SW480 (cell line): Measurements from ENCODE around the gene THEM5.
"Not testable (repeated sequence)": the region's sequence is repeated elsewhere in the genome, so short reads cannot be mapped to it uniquely, and the experiment has no call there.

Experiments used
- DNase-seq: peaks from one replicate; pipeline ENCODE4 v3.0.0-alpha.2; 2016; ENCODE audit warnings: low spot score

The THEM5 gene, protein sequence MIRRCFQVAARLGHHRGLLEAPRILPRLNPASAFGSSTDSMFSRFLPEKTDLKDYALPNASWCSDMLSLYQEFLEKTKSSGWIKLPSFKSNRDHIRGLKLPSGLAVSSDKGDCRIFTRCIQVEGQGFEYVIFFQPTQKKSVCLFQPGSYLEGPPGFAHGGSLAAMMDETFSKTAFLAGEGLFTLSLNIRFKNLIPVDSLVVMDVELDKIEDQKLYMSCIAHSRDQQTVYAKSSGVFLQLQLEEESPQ

DNA sequence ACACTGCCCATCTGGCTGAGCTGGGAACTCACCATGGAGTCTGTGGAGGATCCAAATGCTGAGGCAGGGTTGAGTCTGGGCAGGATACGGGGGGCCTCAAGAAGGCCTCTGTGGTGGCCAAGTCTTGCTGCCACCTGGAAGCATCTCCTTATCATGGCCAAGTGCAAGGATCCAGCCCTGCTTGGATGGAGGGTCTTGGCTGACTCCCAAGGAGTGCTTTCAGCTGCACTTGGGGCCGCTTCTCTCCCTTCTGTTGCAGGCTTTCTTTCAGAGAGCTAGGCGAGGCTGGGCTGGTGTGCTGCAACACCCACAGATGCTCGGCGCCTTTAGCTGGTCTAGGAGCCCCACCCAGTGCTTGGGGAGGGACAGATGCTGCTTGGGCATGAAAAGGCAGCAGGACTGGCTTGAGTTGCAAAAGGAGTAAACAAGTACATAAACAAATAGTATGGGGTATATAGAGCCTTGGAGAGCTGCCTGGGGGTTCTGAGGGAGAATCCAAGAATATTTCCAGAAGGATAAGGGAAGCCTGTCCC is at the start of gene THEM5:
Gene THEM5 (minus strand): TSS at position 302 of the 533 bp plus-strand sequence. CDS start 147 bp downstream, at position 155.
- no peak for DNase-seq

DNA sequence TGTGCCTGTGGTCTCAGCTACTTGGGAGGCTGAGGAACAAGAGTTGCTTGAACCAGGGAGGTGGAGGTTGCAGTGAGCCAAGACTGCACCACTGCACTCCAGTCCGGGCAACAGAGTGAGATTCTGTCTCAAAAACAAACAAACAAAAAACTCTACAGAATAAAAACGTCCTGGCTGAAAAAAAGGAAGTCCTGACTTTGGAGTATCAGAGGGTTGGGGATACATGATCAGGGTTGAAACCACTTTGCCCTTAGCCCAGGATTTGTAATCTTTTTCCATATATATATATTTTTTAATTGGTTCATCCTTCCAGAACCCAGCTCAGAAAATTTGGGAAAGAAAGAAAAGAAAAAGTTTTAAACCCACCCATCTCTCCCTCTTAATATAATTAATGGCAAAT is 49.3 kb upstream of the THEM5 start:
- DNase-seq: no peak

DNA sequence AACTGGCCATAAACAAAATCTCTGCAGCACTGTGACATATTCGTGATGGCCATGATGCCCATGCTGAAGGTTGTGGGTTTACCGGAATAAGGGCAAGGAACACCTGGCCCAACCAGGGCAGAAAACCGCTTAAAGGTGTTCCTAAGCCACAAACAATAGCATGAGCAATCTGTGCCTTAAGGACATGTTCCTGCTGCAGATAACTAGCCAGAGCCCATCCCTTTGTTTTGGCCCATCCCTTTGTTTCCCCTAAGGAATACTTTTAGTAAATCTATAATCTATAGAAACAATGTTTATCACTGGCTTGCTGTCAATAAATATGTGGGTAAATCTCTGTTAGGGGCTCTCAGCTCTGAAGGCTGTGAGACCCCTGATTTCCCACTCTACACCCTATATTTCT is 47.3 kb upstream of the THEM5 start:
- not testable (repeated sequence) for DNase-seq

DNA sequence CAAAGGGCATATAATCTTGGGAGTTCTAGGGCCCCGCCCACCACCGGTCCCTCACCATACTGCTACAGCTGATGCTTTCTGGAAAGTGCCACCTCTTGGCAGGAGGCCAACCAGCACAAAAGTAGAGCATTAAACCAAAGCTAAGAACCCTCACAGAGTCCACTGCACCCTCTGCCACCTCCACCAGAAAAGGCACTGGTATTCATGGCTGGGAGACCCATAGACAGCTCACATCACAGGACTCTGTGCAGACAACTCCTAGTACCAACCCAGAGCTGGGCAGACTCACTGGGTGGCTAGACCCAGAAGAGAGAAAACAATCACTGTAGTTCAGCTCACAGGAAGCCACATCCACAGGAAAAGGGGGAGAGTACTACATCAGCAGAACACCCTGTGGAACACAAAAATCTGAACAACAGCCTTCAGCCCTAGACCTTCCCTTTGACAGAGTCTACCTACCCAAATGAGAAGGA is 45.0 kb upstream of the THEM5 start:
- DNase-seq: no peak

DNA sequence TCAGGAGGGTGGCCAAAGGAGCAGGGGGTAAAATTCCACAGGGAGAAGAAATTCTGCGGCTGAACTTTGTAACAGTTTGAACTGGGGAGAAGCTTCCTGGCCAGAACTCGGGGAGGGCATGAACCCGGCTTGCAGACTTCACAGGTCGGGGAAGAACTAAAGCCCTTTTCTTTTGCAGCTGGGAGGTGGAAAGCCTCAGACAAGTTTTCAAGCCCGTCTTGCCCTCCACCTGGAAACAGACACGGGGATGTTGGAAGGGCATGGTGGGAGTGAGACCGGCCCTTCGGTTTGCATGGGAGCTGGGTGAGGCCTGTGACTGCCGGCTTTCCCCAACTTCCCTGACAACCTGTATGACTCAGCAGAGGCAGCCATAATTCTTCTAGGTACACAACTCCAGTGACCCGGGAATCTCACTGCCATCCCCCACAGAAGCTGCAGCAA is 44.5 kb upstream of the THEM5 start:
- no peak for DNase-seq

DNA sequence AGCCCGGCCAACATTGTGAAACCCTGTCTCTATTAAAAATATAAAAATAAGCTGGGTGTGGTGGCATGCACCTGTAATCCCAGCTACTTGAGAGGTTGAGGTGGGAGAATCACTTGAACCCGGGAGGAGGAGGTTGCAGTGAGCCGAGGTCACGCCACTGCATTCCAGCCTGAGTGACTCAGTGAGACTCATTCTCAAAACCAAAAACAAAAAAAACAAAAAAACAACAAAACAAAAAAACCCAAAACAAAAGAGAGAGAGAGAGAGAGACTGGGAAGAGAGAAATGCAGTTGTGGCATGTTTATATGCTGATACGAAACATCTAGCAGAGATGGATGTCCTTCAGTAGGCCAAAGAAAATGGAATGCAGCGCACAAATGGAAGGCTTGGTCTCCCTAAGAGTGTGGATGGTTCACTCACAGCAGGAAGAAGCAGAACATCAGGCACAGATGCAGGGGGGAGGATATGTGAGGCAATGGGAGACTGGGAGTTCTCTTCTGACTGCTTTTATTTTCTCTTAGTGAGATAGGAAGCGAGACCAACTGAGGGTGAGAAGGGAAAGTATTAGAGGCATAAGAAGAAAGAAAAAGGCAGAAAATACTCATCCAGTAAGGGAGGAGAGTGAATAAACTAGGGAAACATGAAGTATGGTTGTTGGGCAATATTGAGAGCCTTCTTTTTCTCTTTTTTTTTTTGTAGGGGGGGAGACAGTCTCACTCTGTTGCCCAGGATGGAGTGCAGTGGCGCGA is 39.8 kb upstream of the THEM5 start:
- DNase-seq: no peak

DNA sequence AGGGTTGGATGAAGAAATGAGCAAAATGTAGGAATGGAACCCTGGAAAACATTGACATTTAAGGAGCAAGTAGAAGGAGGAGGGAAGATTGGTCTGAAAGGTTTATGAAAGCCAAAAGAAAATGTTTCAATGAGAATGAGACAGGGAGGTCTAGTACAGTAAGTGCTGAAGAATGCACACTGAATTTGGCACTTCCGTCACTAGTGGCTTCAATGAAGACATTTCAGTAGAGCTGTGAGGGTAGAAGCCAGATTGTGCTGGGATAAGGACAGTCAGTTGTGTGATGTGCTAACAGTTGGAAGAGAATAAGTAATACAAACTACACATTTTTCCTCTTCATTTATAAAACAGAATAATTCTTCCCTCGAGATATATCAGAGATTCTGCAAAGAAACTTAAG is 38.7 kb upstream of the THEM5 start:
- no peak for DNase-seq

DNA sequence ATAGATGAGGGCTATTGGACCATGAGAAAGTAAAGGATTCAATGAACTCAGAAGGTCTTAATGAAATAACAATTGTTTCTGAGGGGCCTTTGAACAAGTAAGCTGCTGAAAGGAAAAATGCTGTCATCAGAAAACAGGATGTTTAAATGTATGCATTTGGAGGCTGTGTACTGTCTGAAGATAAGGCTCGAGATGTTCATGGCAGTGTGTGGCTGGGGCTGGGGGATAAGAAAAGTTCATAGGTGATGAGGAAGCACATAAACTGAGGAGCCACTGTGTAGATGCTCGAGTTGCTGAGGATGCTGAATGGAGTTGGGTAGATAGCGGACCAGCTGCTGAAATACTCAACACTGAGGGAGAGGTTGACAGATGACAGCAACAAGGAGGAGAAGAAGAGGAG is 38.0 kb upstream of the THEM5 start:
- no peak for DNase-seq

DNA sequence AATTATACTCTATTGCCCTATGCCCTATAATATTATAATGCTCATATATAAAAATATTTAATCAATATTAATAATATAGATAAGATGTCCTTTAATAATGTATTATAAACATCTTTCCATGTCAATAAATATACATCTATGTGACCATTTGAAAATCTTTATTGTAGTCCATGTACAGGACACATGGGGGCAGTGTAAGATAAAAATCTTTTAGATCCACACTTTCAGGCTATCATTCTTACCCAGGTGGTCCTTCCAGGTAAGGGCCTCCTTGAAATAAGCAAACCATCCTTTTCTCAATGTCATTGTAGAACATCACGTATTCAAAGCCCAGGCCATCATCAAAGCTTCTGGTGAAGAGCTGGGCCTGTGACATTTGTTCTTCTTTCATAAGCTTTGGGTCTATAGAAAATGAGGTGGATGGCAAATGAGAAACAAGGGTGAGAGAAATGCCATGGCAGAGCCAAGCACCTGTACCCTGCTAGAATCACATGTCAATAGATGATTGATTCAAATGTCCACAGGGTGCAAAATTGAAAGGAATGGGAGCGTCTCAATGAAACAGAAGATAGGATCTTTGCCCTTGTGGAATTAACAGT is 35.6 kb upstream of the THEM5 start:
- DNase-seq: peak; percentile 31

DNA sequence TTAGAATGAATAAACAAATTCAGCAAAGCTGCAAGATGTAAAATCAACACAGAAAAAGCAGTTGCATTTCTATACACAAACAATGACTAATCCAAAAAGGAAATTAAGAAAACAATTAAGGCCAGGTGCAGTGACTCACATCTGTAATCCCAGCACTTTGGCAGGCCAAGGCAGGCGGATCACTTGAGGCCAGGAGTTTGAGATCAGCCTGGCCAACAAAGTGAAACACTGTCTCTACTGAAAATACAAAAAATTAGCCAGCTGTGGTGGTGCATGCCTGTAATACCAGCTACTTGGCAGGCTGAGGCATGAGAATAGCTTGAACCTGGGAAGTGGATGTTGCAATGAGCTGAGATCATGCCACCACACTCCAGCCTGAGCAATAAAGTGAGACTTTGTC is 33.5 kb upstream of the THEM5 start:
- no peak for DNase-seq

DNA sequence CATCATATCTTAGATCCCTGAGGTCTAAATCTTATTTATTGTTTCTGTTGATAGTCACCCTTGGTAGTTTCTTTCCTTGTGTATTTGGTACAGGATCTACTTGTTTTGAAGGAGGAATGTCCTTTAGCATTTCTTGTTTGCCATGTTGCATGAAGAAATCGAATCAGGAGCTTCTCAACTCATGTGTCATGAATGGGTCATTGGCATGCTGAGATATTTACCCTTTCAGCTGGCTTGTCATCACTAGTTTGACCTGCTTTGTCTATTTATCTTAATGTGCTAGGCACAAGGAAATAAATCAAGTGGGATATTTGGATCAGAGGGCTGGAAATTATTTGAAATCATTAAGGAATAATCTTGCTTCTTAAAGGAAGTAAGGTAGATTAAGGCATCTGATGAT is 32.0 kb upstream of the THEM5 start:
- DNase-seq: no peak

DNA sequence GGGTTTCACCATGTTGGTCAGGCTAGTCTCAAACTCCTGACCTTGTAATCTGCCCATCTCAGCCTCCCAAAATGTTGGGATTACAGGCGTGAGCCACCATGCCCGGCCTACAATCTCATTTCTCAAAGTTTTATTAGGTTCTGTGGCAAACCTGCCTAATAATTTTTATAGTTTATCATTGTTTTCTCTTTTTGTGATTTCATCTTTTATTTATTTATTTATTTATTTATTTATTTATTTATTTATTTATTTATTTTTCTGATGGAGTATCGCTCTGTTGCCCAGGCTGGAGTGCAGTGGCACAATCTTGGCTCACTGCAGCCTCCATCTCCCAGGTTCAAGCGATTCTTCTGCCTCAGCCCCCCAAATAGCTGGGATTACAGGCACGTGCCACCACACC is 31.4 kb upstream of the THEM5 start:
- DNase-seq: not testable (repeated sequence)

DNA sequence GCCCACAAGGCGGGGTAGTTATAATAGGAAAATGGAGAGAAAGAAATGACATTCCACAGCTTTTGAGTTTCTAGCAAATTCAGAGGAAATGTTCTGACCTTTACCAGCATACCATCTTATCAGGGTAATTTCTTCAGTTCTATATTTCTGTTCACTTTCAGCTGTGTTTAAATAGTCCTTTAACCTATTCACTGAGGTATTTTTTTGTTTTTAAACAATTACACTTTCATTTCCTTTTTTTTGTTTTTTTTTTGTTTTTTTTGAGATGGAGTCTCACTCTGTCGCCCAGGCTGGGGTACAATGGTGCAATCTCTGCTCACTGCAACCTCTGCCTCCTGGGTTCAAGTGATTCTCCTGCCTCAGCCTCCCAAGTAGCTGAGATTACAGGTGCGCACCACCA is 30.9 kb upstream of the THEM5 start:
- not testable (repeated sequence) for DNase-seq

DNA sequence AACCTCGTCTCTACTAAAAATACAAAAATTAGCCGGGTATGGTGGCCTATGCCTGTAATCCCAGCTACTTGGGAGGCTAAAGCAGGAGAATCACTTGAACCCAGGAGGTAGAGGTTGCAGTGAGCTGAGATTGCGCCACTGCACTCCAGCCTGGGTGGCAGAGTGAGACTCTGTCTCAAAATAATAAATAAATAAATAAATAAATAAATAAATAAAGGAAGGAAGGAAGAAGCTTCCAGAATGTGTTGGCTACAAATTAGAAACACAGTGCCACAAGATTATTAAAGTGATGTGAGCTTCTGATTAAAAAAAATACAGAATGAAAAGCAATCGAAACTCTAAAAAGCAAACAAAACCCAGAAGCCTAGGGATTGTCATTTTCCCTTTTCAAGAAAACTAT is 30.4 kb upstream of the THEM5 start:
- not testable (repeated sequence) for DNase-seq

DNA sequence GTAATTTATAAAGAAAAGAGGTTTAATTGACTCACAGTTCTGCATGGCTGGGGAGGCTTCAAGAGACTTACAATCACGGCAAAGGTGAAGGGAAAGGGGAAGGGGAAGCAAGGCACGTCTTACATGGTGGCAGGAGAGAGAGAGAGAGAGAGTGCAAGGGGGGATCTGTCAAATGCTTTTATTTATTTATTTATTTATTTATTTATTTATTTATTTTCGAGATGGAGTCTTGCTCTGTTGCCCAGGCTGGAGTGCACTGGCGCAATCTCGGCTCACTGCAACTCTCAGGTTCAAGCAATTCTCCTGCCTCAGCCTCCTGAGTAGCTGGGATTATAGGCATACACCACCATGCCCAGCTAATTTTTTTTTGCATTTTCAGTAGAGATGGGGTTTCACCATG is 29.4 kb upstream of the THEM5 start:
- DNase-seq: not testable (repeated sequence)

DNA sequence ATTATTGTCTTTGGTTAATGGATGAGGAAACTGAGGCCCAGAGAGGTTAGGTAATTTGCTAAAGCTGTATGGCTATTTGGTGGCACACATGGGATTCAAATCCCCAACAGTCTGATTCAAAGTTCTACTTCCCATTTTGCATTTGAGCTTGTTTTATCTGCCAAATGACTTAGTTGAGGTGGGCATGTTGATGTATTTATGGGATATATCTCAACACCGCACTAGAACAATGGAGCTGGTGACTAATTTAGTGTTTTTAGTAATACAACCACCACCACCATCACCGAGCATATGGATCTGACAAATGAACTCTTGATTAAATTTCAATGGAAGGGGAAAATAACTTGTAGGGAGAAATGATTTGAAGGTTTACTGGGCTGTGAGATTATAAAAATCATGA is 29.0 kb upstream of the THEM5 start:
- DNase-seq: no peak

DNA sequence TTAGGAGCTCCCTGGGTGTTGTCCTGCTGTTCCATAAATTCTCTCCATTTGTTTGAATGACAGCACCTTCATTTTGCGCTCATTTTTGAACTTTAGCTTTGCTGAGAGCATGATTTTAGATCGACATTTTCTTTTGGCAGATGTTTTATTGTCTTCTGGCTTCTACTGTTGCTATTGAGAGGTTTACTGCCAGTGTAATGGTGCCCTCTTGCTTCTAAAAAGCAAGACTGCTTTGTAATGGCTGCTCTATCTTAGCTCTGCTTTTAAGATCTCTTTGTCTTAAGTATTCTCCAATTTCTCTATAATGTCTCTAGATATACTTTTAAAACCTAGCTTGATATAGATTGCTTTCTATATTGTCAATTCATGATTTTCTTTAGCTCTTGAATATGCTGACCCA is 28.0 kb upstream of the THEM5 start:
- DNase-seq: no peak

DNA sequence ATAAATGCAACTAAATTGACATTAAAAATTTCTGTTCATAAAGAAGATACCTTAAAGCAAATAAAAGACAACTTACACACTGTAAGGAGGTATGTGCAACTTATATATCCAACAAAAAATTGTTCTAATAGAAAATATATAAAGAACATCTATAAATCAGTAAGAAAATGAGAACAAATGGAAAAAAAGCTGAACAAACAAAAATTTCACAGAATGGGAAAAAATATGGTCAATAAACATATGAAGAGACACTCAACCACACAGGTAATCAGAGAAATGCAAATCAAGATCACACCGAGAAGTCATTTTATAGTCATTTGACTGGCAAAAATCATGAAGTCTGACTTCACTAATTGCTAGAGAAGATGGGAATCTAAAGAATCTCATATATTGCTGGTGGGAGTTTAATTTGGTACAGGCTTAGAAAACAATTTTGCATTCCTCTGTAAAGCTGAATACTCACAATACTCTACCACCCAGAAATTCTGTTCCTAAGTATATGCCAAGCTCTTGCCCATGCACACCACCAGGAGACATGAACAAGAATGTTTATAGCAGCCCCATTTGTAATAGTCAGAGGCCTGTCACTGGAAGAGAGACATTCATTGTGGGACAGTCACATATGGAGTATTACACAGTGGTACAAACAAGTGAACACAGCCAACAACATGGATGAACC is 22.0 kb upstream of the THEM5 start:
- DNase-seq: no peak

DNA sequence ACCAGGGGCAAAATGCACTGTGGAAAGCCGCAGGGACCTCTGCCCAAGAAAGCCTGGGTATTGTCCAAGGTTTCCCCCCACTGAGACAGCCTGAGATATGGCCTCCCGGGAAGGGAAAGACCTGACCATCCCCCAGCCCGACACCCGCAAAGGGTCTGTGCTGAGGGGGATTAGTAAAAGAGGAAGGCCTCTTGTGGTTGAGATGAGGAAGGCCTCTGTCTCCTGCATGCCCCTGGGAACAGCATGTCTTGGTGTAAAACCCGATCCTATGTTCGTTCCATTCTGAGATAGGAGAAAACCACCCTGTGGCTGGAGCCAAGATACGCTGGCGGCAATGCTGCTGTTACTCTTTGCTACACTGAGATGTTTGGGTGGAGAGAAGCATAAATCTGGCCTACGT is 19.3 kb upstream of the THEM5 start:
- not testable (repeated sequence) for DNase-seq

DNA sequence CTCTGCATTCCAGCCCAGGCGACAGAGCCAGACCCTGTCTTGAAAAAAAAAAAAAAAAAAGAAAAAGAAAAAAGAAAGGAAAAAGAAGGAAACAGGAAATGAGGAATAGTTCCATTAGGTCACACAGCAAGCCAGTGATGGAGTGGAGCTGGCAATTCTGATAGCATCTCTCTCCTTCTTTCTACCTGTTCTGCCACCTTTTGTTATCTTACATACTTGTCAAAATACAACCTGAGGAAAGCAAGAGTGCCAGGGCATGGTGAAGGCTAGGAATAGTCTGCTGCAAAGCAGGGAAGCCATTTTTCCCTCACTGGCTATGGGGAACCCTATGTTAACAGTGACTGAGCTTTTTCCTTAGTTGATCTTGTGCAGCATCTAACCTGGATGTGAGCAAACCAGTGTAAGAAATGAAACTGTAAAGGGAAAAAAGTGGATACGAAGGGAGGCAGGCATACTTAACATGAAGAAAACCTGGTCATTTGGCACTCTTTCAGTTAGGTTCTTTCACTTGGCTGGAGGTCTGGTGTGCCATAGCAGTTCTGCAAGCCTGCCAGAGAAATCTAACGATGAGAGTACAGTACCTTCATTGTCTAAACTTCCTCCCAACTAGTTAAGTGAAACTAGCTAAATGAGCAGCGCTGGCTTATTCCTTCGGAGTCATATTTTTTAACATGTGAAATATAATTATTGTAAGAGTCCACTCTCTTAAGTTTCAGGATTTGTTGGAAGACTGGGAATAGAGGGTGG is 17.9 kb upstream of the THEM5 start:
- no peak for DNase-seq

DNA sequence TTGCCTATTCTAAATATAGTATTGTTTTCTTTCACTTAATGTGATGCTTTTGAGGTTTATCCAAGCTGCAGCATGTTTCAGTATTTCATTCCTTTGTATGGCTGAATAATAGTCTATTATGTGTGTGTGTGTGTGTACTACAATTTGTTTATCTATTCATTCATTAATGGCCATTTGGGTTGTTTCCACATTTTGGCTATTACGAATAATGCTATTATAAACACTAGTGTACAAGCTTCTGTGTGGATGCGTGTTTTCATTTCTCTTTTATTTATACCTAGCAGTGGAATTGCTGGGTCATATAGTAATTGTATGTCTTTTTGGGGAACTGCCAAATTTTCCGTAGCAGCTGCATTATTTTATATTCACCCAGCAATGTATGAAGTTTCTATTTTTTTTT is 15.0 kb upstream of the THEM5 start:
- DNase-seq: no peak
